Panc1 (cell line): ENCODE data around the gene CABLES2. TPM values are rescaled to one million over a fixed set of nuclear protein-coding genes. Genes with fewer than 3 reads are reported as not detected.
A peak's percentile ranks its signal among the peaks of the same experiment; 100 is the strongest.

ENCODE experiments used
- ATAC-seq: fragments of 200-7000 bp; cut with Tn5 transposase; 2 replicates; pipeline ENCODE4 v1.9.1; 2020; ENCODE audit warnings: mild to moderate bottlenecking, moderate library complexity
- BruUV-seq: library from RNA; stranded (reverse); fragments of 400-500 nt; replicated peaks from 2 replicates; lab custom pipeline; 2021; lab: Mats Ljungman, UMichigan
- CTCF ChIA-PET: fragments of 300-600 bp; sonication (Branson Sonifier 250); formaldehyde crosslinking; loops from one replicate; lab custom pipeline; 2022; ENCODE audit warnings: antibody characterized with exemption; lab: Charles Lee
- POLR2A ChIA-PET: fragments of 300-600 bp; sonication (Branson Sonifier 250); formaldehyde crosslinking; loops from one replicate; lab custom pipeline; 2022; ENCODE audit warnings: antibody characterized with exemption; lab: Charles Lee
- DNase-seq: peaks from one replicate; pipeline ENCODE4 v3.0.0-alpha.2; 2010; ENCODE audit warnings: low read depth, low spot score
- H3K27ac ChIP-seq: 2 replicates; pipeline ENCODE4 v1.5.1; 2011; ENCODE audit warnings: mild to moderate bottlenecking, low read length, inconsistent platforms
- H3K27me3 ChIP-seq: fragments of 200-500 bp; sonication (Bioruptor generic); 2 replicates; pipeline ENCODE4 v1.6.0; 2014; ENCODE audit warnings: low read length, inconsistent platforms; ENCODE audit not compliant: control insufficient read depth, insufficient read depth
- H3K36me3 ChIP-seq: fragments of 200-500 bp; sonication (Bioruptor generic); 2 replicates; pipeline ENCODE4 v1.5.1; 2014; ENCODE audit warnings: inconsistent platforms, mild to moderate bottlenecking, low read length, moderate library complexity; ENCODE audit not compliant: control insufficient read depth, insufficient read depth
- H3K4me1 ChIP-seq: 2 replicates; pipeline ENCODE4 v1.5.1; 2011; ENCODE audit warnings: inconsistent platforms, mild to moderate bottlenecking, low read length, moderate library complexity; ENCODE audit not compliant: control insufficient read depth, insufficient read depth
- H3K4me3 ChIP-seq, 2 experiments: 2 replicates each; pipeline ENCODE4 v1.5.1; 2011 to 2012; ENCODE audit warnings: low read depth in 2 of 2, low read length in 2 of 2, mild to moderate bottlenecking in 2 of 2, inconsistent platforms in 1 of 2, moderate library complexity in 1 of 2
- H3K9me3 ChIP-seq: fragments of 200-500 bp; sonication (Bioruptor generic); 2 replicates; pipeline ENCODE4 v1.5.1; 2014; ENCODE audit warnings: low read depth, mild to moderate bottlenecking, inconsistent platforms, low read length, moderate library complexity; ENCODE audit not compliant: control insufficient read depth, insufficient read depth
- CTCF ChIP-seq: fragments of 450-650 bp; IDR thresholded peaks from 2 replicates; pipeline ENCODE4 v1.5.1; 2017; ENCODE audit warnings: mild to moderate bottlenecking
- POLR2AphosphoS5 ChIP-seq: IDR thresholded peaks from 2 replicates; pipeline ENCODE4 v1.6.1; 2012; ENCODE audit warnings: mild to moderate bottlenecking, low read depth, low read length, moderate library complexity
- REST ChIP-seq, 2 experiments: IDR thresholded peaks; 2 replicates each; pipeline ENCODE4 v1.6.1; 2011 to 2012; ENCODE audit warnings: low read depth in 2 of 2, control low read depth in 1 of 2, low read length in 1 of 2, mild to moderate bottlenecking in 1 of 2, moderate library complexity in 1 of 2; ENCODE audit not compliant: insufficient read depth in 1 of 2
- SIN3A ChIP-seq: IDR thresholded peaks from 2 replicates; pipeline ENCODE4 v1.6.1; 2012; ENCODE audit warnings: low read depth, mild to moderate bottlenecking, low read length, moderate library complexity, borderline replicate concordance; ENCODE audit not compliant: insufficient read depth
- TCF7L2 ChIP-seq: IDR thresholded peaks from 2 replicates; pipeline ENCODE4 v1.6.1; 2011; ENCODE audit warnings: mild to moderate bottlenecking, low read depth, low read length, inconsistent platforms
- in situ Hi-C: cut with HindIII; loops from 2 replicates; pipeline ENCODE4 v1.10.0; 2016; ENCODE audit warnings: low sequenced_read_pairs, low pct_unique_long_range_greater_than_20kb
- intact Hi-C: fragments of 100-400 bp; cut with micrococcal nuclease; formaldehyde crosslinking; loops from one replicate; pipeline ENCODE4 v1.10.0; 2022; ENCODE audit not compliant: unreplicated experiment
- total RNA-seq: library from RNA; stranded (reverse); gene quantifications from one replicate; pipeline ENCODE4 v1.2.1, GENCODE V29; 2021; ENCODE audit not compliant: unreplicated experiment

The CABLES2 gene
- total RNA-seq, 1 experiment from 2014 or later: 9.8 TPM

- DNase-seq: no peak
- intact Hi-C loops (no loop called here), in situ Hi-C loops (no loop called here)
- no peak overlapping the region for H3K4me3 ChIP-seq
- peaks cover 25% of the 10 kb centered on the region for H3K4me1 ChIP-seq
- no peak for ATAC-seq
- TF ChIP-seq POLR2AphosphoS5 (peak; percentile 53; the same call in 1 of the 2 replicates), TCF7L2 (no peak)
- BruUV-seq: no TSS peak
- ChIA-PET POLR2A (interaction anchor here (0.5 kb wide), 1 partner anchor 88 kb away, joined by 7 read pairs; no protein-coding TSS in a partner anchor), CTCF (interaction anchor here (0.6 to 0.7 kb wide), 2 partner anchors 18 to 54 kb away, joined by 3 read pairs; no protein-coding TSS in a partner anchor)
- H3K36me3 ChIP-seq: peaks cover 14% of the 10 kb centered on the region
- H3K27ac ChIP-seq: no peak overlapping the region
- no peaks in the 10 kb centered on the region for H3K9me3 ChIP-seq
- H3K27me3 ChIP-seq: no peaks in the 10 kb centered on the region
These were observed 16.5 kb downstream of the CABLES2 start for GRCh38 chr20:62390317-62391164.

- no peaks in the 10 kb centered on the region for H3K27me3 ChIP-seq
- DNase-seq (no peak), ATAC-seq (no peak)
- POLR2A ChIA-PET: no interaction called here
- CTCF ChIA-PET: interaction anchor here (0.5 kb wide), 1 partner anchor 212 kb away, joined by 11 read pairs; no protein-coding TSS in a partner anchor
- H3K4me3 ChIP-seq: no peak overlapping the region
- H3K36me3 ChIP-seq: peaks cover 14% of the 10 kb centered on the region
- no peak overlapping the region for H3K27ac ChIP-seq
- peaks cover 30% of the 10 kb centered on the region for H3K4me1 ChIP-seq
- no TSS peak for BruUV-seq
- no peaks in the 10 kb centered on the region for H3K9me3 ChIP-seq
- TF ChIP-seq SIN3A: no peak
- no peak for TF ChIP-seq CTCF
- TF ChIP-seq POLR2AphosphoS5: no peak
- no peak for TF ChIP-seq TCF7L2
- TF ChIP-seq REST (IDR thresholded peaks at IDR 0.05; ENCODE audit: insufficient read depth in 1 of 2, low read depth in 2 of 2, low read length in 1 of 2): no peak
- in situ Hi-C loops (no loop called here), intact Hi-C loops (no loop called here)
These were observed 17.4 kb downstream of the CABLES2 start for GRCh38 chr20:62389601-62390087.
